ENCODE data around the gene ITGA6.

ITGA6 gene

DNA sequence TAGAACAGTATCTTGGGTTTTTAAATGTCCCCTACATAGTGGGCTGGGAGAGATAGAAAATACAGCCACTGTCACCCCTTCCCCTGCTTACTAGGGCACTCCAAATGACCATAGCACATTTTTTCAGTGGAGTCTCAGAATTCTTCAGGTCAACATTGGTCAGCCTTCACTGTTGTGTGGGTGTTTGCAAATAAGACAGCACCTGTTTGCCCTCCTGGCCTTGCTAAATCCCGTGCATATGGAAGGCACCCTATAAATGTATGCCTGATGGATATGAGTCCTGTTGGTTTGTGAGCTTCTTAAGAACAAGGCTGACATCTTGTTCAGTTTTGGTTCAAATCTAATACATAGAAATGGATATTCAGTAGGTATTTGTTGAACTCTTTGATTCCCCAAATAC, 12.5 kb downstream of the ITGA6 start:
- Histone ChIP-seq H3K4me3 (peak overlapping the region; percentile 5; the same call in 1 of the 2 replicates), H3K9me3 (ENCODE audit: low read depth, low read length) (no peaks in the 10 kb centered on the region), H3K9ac (ENCODE audit: insufficient read length) (no peak overlapping the region), H3K27ac (peak overlapping the region; percentile 4; the same call in 1 of the 2 replicates), H3K36me3 (ENCODE audit: insufficient read depth, low read length) (no peaks in the 10 kb centered on the region)
- no peak for DNase-seq (ENCODE audit: low read depth, low spot score)
- no peak for TF ChIP-seq FOXP2 (optimal IDR thresholded peaks at IDR 0.05; ENCODE audit: control extremely low read depth, extremely low read length, insufficient read depth)
- TF ChIP-seq EZH2 (IDR thresholded peaks at IDR 0.05), result no peak
- no peak for TF ChIP-seq POLR2AphosphoS5 (IDR thresholded peaks at IDR 0.05; ENCODE audit: borderline replicate concordance, low read depth, low read length)

DNA sequence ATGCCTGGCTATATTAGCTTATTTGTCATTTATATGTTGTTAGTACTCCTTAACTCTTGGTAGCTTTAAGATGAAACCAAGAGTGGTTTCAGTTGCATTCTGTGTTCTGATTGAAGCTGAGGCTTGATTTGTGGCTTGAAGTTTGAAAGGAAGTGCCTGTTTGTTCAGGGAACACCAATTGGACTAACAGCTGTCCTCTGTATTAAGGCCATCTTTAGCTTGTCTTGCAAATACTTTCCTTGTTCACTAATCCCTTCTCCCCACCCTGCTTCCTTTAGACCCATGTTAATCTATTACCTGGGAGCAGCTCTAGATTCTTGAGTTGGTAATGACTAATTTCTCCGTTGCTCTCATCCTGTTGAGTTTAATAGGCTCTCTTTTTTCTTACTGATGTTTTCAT, 13.4 kb downstream of the ITGA6 start:
- DNase-seq (ENCODE audit: low read depth, low spot score), result no peak
- H3K9me3 ChIP-seq (ENCODE audit: low read depth, low read length), result no peaks in the 10 kb centered on the region
- no peak overlapping the region for H3K9ac ChIP-seq (ENCODE audit: insufficient read length)
- H3K27ac ChIP-seq, result no peak overlapping the region
- H3K36me3 ChIP-seq (ENCODE audit: insufficient read depth, low read length), result no peaks in the 10 kb centered on the region
- no peak for TF ChIP-seq POLR2AphosphoS5 (IDR thresholded peaks at IDR 0.05; ENCODE audit: borderline replicate concordance, low read depth, low read length)
- TF ChIP-seq FOXP2 (optimal IDR thresholded peaks at IDR 0.05; ENCODE audit: control extremely low read depth, extremely low read length, insufficient read depth), result no peak
- TF ChIP-seq EZH2 (IDR thresholded peaks at IDR 0.05), result no peak
- no peak overlapping the region for H3K4me3 ChIP-seq

- Histone ChIP-seq H3K36me3 (ENCODE audit: insufficient read depth, low read length) (no peaks in the 10 kb centered on the region), H3K4me3 (no peak overlapping the region), H3K9me3 (ENCODE audit: low read depth, low read length) (no peaks in the 10 kb centered on the region), H3K27ac (no peak overlapping the region), H3K9ac (ENCODE audit: insufficient read length) (no peak overlapping the region)
- no peak for DNase-seq (ENCODE audit: low read depth, low spot score)
- TF ChIP-seq POLR2AphosphoS5 (IDR thresholded peaks at IDR 0.05; ENCODE audit: borderline replicate concordance, low read depth, low read length), result no peak
- no peak for TF ChIP-seq EZH2 (IDR thresholded peaks at IDR 0.05)
- TF ChIP-seq FOXP2 (optimal IDR thresholded peaks at IDR 0.05; ENCODE audit: control extremely low read depth, extremely low read length, insufficient read depth), result no peak
Observed at GRCh38 chr2:172442072-172442895, 14.9 kb downstream of the ITGA6 start.

DNA sequence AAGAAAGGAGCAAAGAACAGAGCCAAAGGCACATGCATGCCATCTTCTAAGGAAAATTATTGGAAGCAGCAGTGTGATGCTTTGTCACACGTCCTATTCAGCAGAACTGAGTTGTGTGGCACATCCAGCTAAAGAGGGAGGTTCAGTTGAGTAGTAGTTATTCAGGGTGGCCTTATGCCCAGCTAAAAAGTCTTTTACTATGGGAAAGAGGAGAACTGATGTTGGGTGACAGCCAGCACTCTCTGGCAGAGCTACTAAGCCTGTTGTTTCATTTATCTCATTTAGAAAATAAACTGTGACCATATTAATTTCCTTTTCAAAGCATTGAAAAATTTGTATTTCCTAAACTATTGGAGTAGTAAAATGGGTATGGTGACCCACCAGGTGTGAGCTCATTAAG, 18.5 kb downstream of the ITGA6 start:
- Histone ChIP-seq H3K4me3 (no peak overlapping the region), H3K9ac (ENCODE audit: insufficient read length) (no peak overlapping the region), H3K27ac (no peak overlapping the region), H3K36me3 (ENCODE audit: insufficient read depth, low read length) (no peaks in the 10 kb centered on the region), H3K9me3 (ENCODE audit: low read depth, low read length) (no peaks in the 10 kb centered on the region)
- no peak for DNase-seq (ENCODE audit: low read depth, low spot score)
- TF ChIP-seq POLR2AphosphoS5 (IDR thresholded peaks at IDR 0.05; ENCODE audit: borderline replicate concordance, low read depth, low read length), result no peak
- no peak for TF ChIP-seq FOXP2 (optimal IDR thresholded peaks at IDR 0.05; ENCODE audit: control extremely low read depth, extremely low read length, insufficient read depth)
- no peak for TF ChIP-seq EZH2 (IDR thresholded peaks at IDR 0.05)

GRCh38 chr2:172446474-172447063, 19.2 kb downstream of the ITGA6 start:
- H3K36me3 ChIP-seq (ENCODE audit: insufficient read depth, low read length), result no peaks in the 10 kb centered on the region
- no peaks in the 10 kb centered on the region for H3K9me3 ChIP-seq (ENCODE audit: low read depth, low read length)
- DNase-seq (ENCODE audit: low read depth, low spot score), result no peak
- TF ChIP-seq EZH2 (IDR thresholded peaks at IDR 0.05), result no peak
- no peak for TF ChIP-seq FOXP2 (optimal IDR thresholded peaks at IDR 0.05; ENCODE audit: control extremely low read depth, extremely low read length, insufficient read depth)
- TF ChIP-seq POLR2AphosphoS5 (IDR thresholded peaks at IDR 0.05; ENCODE audit: borderline replicate concordance, low read depth, low read length), result no peak
- no peak overlapping the region for H3K9ac ChIP-seq (ENCODE audit: insufficient read length)
- H3K4me3 ChIP-seq, result no peak overlapping the region
- no peak overlapping the region for H3K27ac ChIP-seq

GRCh38 chr2:172447811-172448493, 20.6 kb downstream of the ITGA6 start:
- no peak for TF ChIP-seq FOXP2 (optimal IDR thresholded peaks at IDR 0.05; ENCODE audit: control extremely low read depth, extremely low read length, insufficient read depth)
- no peak for TF ChIP-seq POLR2AphosphoS5 (IDR thresholded peaks at IDR 0.05; ENCODE audit: borderline replicate concordance, low read depth, low read length)
- TF ChIP-seq EZH2 (IDR thresholded peaks at IDR 0.05), result no peak
- no peak overlapping the region for H3K4me3 ChIP-seq
- no peaks in the 10 kb centered on the region for H3K36me3 ChIP-seq (ENCODE audit: insufficient read depth, low read length)
- H3K27ac ChIP-seq, result no peak overlapping the region
- DNase-seq (ENCODE audit: low read depth, low spot score), result no peak
- H3K9ac ChIP-seq (ENCODE audit: insufficient read length), result no peak overlapping the region
- H3K9me3 ChIP-seq (ENCODE audit: low read depth, low read length), result no peaks in the 10 kb centered on the region

DNA sequence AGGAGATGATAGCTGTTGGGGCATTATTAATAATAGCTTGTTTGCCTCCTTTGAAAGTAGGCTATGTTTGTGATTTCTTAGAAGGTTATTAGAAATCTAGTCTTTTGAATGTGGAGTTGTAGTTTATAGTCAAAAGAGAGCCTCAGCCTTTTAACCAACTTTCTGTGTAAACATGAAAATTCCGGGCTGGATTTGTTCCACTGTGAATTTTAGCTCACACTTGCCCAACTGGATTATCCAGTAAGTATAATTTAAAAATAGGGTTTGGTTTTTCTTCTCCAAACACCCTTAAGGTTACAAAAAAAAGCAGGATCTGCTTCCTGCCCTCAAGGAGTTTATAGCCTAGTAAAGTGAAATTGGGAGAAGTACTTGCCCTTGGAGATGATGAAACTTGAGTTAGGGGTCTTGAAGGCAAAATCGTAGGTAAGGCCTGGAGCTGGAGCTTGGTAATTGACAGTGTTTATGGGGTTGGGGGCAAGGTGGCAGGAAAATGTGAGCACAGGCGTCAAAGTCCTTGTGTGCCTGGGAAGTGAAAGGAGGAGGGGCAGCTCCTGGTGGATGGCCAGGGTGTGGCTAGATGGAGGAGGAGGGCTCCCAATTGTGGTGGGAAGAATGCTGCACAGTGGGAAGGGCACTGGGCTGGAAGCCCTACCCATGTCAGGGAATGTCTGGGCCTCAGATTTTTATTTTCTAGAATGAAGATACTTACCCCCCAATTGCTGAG, 21.3 kb downstream of the ITGA6 start:
- no peak for DNase-seq (ENCODE audit: low read depth, low spot score)
- H3K36me3 ChIP-seq (ENCODE audit: insufficient read depth, low read length), result no peaks in the 10 kb centered on the region
- no peak overlapping the region for H3K9ac ChIP-seq (ENCODE audit: insufficient read length)
- no peaks in the 10 kb centered on the region for H3K9me3 ChIP-seq (ENCODE audit: low read depth, low read length)
- no peak overlapping the region for H3K27ac ChIP-seq
- H3K4me3 ChIP-seq, result no peak overlapping the region
- TF ChIP-seq FOXP2 (optimal IDR thresholded peaks at IDR 0.05; ENCODE audit: control extremely low read depth, extremely low read length, insufficient read depth), result no peak
- TF ChIP-seq EZH2 (IDR thresholded peaks at IDR 0.05), result no peak
- TF ChIP-seq POLR2AphosphoS5 (IDR thresholded peaks at IDR 0.05; ENCODE audit: borderline replicate concordance, low read depth, low read length), result no peak

Data from SK-N-MC (cell line).